Fibroblast of the conjunctiva (primary cell): Measurements from ENCODE around the gene CCDC88C.

ENCODE experiments used
- DNase-seq: peaks from one replicate; pipeline ENCODE4 v3.0.0-alpha.2; 2010; ENCODE audit warnings: low read depth

CCDC88C gene

GRCh38 chr14:91377700-91378652, 39.6 kb downstream of the CCDC88C start:
- DNase-seq = no peak

GRCh38 chr14:91376547-91377477, 40.8 kb downstream of the CCDC88C start:
- DNase-seq = no peak

GRCh38 chr14:91375720-91376452, 41.7 kb downstream of the CCDC88C start:
- DNase-seq = no peak

GRCh38 chr14:91374879-91375702, 42.5 kb downstream of the CCDC88C start:
- no peak for DNase-seq

GRCh38 chr14:91374287-91374878, 43.2 kb downstream of the CCDC88C start:
- DNase-seq = no peak

GRCh38 chr14:91373591-91374254, 43.9 kb downstream of the CCDC88C start:
- no peak for DNase-seq

- no peak for DNase-seq
These were observed 44.7 kb downstream of the CCDC88C start for GRCh38 chr14:91372671-91373495.

- DNase-seq = no peak
These were observed 45.6 kb downstream of the CCDC88C start for GRCh38 chr14:91371990-91372375.

GRCh38 chr14:91371011-91371989, 46.3 kb downstream of the CCDC88C start:
- DNase-seq = no peak

GRCh38 chr14:91369628-91370445, 47.8 kb downstream of the CCDC88C start:
- no peak for DNase-seq

GRCh38 chr14:91368776-91369416, 48.7 kb downstream of the CCDC88C start:
- DNase-seq = no peak

- DNase-seq = no peak
These were observed 50.1 kb downstream of the CCDC88C start for GRCh38 chr14:91367173-91368171.

GRCh38 chr14:91366749-91367148, 50.9 kb downstream of the CCDC88C start:
- no peak for DNase-seq

GRCh38 chr14:91365552-91365951, 52.1 kb downstream of the CCDC88C start:
- no peak for DNase-seq

- DNase-seq = no peak
These were observed 52.9 kb downstream of the CCDC88C start for GRCh38 chr14:91364524-91365270.
